ENCODE results near the gene SCUBE2. TPM values are rescaled to one million over a fixed set of nuclear protein-coding genes. Genes with fewer than 3 reads are reported as not detected.

Gene SCUBE2
- total RNA-seq, 2 donors from 2014 or later = 69.8 to 149 TPM

- intact Hi-C loops (cut with DNase I) = no loop called here
- WGBS = 73% methylated on average over 15 of the region's 15 CpGs
- H3K27me3 ChIP-seq (replicated peaks; ENCODE audit: insufficient read depth) = no peaks in the 10 kb centered on the region
- TF ChIP-seq CTCF (IDR thresholded peaks at IDR 0.05) (no peak), POLR2A (IDR thresholded peaks at IDR 0.05) (no peak), POLR2AphosphoS5 (IDR thresholded peaks at IDR 0.05) (no peak)
- no peaks in the 10 kb centered on the region for H3K36me3 ChIP-seq
- no peak overlapping the region for H3K4me3 ChIP-seq
- H3K9me3 ChIP-seq = no peaks in the 10 kb centered on the region
- DNase-seq (ENCODE audit: low spot score) = no peak
- no peaks in the 10 kb centered on the region for H3K4me1 ChIP-seq (replicated peaks)
- no peak overlapping the region for H3K27ac ChIP-seq
These were observed 16.9 kb downstream of the SCUBE2 start for GRCh38 chr11:9074338-9075029.

- Histone ChIP-seq H3K4me1 (replicated peaks) (no peaks in the 10 kb centered on the region), H3K36me3 (no peaks in the 10 kb centered on the region), H3K4me3 (no peak overlapping the region), H3K27me3 (replicated peaks; ENCODE audit: insufficient read depth) (no peaks in the 10 kb centered on the region), H3K27ac (no peak overlapping the region), H3K9me3 (no peaks in the 10 kb centered on the region)
- intact Hi-C loops (cut with DNase I) = no loop called here
- 67% methylated on average over 6 of the region's 6 CpGs for WGBS
- no peak for DNase-seq (ENCODE audit: low spot score)
- TF ChIP-seq POLR2A (IDR thresholded peaks at IDR 0.05) = no peak
- TF ChIP-seq POLR2AphosphoS5 (IDR thresholded peaks at IDR 0.05) = no peak
- TF ChIP-seq CTCF (IDR thresholded peaks at IDR 0.05) = no peak
These were observed 17.8 kb downstream of the SCUBE2 start for GRCh38 chr11:9073466-9074225.

GRCh38 chr11:9072626-9073176 lies 18.7 kb downstream of the SCUBE2 start:
- Histone ChIP-seq H3K27me3 (replicated peaks; ENCODE audit: insufficient read depth) (no peaks in the 10 kb centered on the region), H3K4me3 (no peak overlapping the region), H3K36me3 (no peaks in the 10 kb centered on the region), H3K4me1 (replicated peaks) (no peaks in the 10 kb centered on the region), H3K27ac (no peak overlapping the region), H3K9me3 (no peaks in the 10 kb centered on the region)
- no peak for TF ChIP-seq CTCF (IDR thresholded peaks at IDR 0.05)
- no peak for TF ChIP-seq POLR2A (IDR thresholded peaks at IDR 0.05)
- no peak for TF ChIP-seq POLR2AphosphoS5 (IDR thresholded peaks at IDR 0.05)
- intact Hi-C loops (cut with DNase I) = no loop called here
- 65% methylated on average over 7 of the region's 7 CpGs for WGBS
- DNase-seq (ENCODE audit: low spot score) = no peak

- Histone ChIP-seq H3K9me3 (no peaks in the 10 kb centered on the region), H3K27me3 (replicated peaks; ENCODE audit: insufficient read depth) (no peaks in the 10 kb centered on the region), H3K4me3 (no peak overlapping the region), H3K27ac (no peak overlapping the region), H3K4me1 (replicated peaks) (no peaks in the 10 kb centered on the region), H3K36me3 (no peaks in the 10 kb centered on the region)
- no peak for DNase-seq (ENCODE audit: low spot score)
- 92% methylated on average over 3 of the region's 3 CpGs for WGBS
- TF ChIP-seq POLR2AphosphoS5 (IDR thresholded peaks at IDR 0.05) (no peak), POLR2A (IDR thresholded peaks at IDR 0.05) (no peak), CTCF (IDR thresholded peaks at IDR 0.05) (no peak)
- intact Hi-C loops (cut with DNase I) = no loop called here
These were observed 19.7 kb downstream of the SCUBE2 start for GRCh38 chr11:9071692-9072091.
